Measurements from ENCODE around the gene PPP1CC. TPM values are rescaled to one million over a fixed set of nuclear protein-coding genes. Genes with fewer than 3 reads are reported as not detected.

PPP1CC gene
- total RNA-seq, 6 experiments from 2014 or later, result 95.2 to 140 (median 134) TPM

DNA sequence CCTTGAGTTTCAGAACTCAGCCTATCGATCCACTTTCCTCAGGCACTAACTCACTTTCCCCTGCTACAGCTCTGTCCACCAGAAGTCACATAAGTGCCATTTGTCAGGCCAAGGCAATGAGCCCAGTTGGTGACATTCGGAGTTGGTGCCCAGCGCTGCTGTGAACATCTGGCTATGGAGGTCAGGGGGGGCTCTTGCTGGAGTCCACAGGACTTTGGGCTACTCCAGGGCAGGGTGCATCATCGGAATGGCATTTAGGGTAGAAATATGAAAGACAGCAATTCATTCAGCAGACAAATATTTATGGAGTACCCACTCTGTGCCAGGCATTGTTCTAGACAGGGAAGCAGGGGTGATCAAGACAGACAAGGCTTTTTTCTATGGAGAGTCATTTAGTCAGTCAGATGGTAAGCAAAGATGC lies 1.5 kb upstream of the PPP1CC start:
- Mint-ChIP-seq H3K9me3 (no peaks in the 10 kb centered on the region), H3K36me3 (ENCODE audit: low read depth) (peaks cover 12% of the 10 kb centered on the region), H3K4me3 (peak overlapping the region; percentile 100), H3K4me1 (ENCODE audit: low read depth) (peaks cover 52% of the 10 kb centered on the region), H3K27me3 (ENCODE audit: insufficient read depth) (no peaks in the 10 kb centered on the region), H3K27ac (peak overlapping the region; percentile 60)
- DNase-seq, result peak; percentile 44
- TF ChIP-seq, protein P1, sequence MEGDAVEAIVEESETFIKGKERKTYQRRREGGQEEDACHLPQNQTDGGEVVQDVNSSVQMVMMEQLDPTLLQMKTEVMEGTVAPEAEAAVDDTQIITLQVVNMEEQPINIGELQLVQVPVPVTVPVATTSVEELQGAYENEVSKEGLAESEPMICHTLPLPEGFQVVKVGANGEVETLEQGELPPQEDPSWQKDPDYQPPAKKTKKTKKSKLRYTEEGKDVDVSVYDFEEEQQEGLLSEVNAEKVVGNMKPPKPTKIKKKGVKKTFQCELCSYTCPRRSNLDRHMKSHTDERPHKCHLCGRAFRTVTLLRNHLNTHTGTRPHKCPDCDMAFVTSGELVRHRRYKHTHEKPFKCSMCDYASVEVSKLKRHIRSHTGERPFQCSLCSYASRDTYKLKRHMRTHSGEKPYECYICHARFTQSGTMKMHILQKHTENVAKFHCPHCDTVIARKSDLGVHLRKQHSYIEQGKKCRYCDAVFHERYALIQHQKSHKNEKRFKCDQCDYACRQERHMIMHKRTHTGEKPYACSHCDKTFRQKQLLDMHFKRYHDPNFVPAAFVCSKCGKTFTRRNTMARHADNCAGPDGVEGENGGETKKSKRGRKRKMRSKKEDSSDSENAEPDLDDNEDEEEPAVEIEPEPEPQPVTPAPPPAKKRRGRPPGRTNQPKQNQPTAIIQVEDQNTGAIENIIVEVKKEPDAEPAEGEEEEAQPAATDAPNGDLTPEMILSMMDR (IDR thresholded peaks at IDR 0.05), result no peak

DNA sequence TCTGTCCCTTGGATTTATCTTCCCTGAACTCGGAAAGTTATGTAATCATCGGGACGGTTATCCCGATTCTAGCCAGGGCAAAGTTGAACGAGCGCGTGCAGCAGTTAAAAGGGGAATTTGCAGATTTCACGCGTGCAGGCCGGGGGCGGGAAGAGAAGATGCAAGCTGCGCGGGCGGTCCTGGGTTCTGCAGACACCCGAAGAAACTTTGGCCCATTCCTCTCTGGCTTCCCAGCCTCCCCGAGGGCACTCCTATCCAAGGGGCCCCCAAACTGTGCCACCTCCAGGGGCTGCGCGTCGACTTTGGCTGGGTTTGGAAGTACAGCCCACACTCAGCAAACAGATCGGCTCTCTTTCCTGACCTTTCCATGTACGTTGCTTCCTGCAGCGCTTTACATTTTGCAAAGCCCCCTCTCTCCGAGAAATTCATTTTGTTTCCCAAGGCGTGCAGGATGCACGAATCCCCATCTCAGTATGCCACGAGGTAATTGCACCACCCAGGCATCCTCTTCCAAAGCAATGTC lies 941 bp upstream of the PPP1CC start:
- Mint-ChIP-seq H3K4me3 (peak overlapping the region; percentile 100), H3K4me1 (ENCODE audit: low read depth) (peaks cover 57% of the 10 kb centered on the region), H3K27me3 (ENCODE audit: insufficient read depth) (no peaks in the 10 kb centered on the region), H3K27ac (peak overlapping the region; percentile 60), H3K9me3 (no peaks in the 10 kb centered on the region), H3K36me3 (ENCODE audit: low read depth) (peaks cover 12% of the 10 kb centered on the region)
- TF ChIP-seq, protein P1 (IDR thresholded peaks at IDR 0.05), result no peak
- no peak for DNase-seq

DNA sequence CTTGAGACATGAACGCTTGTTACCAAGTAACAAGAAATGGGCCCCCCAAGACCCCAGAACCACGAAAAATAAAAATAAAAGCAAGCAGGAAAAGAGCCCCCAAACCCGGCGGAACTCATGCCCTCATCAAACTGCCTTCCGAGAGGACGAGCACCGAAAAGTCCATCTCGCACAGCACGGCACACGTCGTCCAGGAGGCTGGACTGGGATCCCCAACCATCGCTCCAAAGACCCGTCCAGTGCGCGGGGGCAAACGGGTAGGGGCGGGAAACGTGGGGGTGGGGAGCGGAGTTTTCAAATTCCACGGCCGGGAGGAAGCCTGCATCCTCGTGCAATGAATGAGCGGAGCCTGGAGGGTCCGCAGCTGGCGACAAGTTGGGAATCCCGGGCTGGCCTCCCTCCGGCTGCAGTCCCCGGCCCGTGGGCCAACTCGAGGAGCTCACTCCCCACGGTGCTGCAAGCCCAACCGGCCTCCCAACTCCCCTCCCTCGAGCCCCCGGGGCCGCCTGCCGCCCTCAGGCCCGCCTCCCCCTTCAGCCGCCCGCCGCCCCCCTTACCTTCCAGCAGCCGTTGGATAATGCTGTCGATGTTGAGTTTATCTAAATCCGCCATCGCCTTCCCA lies 484 bp downstream of the PPP1CC start:
- peaks cover 12% of the 10 kb centered on the region for H3K36me3 Mint-ChIP-seq (ENCODE audit: low read depth)
- peaks cover 71% of the 10 kb centered on the region for H3K4me1 Mint-ChIP-seq (ENCODE audit: low read depth)
- DNase-seq, result no peak
- H3K4me3 Mint-ChIP-seq, result peak overlapping the region; percentile 100
- H3K27ac Mint-ChIP-seq, result peak overlapping the region; percentile 92
- no peaks in the 10 kb centered on the region for H3K9me3 Mint-ChIP-seq
- no peaks in the 10 kb centered on the region for H3K27me3 Mint-ChIP-seq (ENCODE audit: insufficient read depth)
- TF ChIP-seq, protein P1 (IDR thresholded peaks at IDR 0.05), result no peak

GRCh38 chr12:110741341-110742095 lies 1.2 kb downstream of the PPP1CC start:
- H3K27me3 Mint-ChIP-seq (ENCODE audit: insufficient read depth), result no peaks in the 10 kb centered on the region
- H3K4me3 Mint-ChIP-seq, result peak overlapping the region; percentile 100
- no peak for DNase-seq
- peaks cover 12% of the 10 kb centered on the region for H3K36me3 Mint-ChIP-seq (ENCODE audit: low read depth)
- H3K9me3 Mint-ChIP-seq, result no peaks in the 10 kb centered on the region
- TF ChIP-seq, protein P1 (IDR thresholded peaks at IDR 0.05), result no peak
- peaks cover 78% of the 10 kb centered on the region for H3K4me1 Mint-ChIP-seq (ENCODE audit: low read depth)
- H3K27ac Mint-ChIP-seq, result peak overlapping the region; percentile 92

DNA sequence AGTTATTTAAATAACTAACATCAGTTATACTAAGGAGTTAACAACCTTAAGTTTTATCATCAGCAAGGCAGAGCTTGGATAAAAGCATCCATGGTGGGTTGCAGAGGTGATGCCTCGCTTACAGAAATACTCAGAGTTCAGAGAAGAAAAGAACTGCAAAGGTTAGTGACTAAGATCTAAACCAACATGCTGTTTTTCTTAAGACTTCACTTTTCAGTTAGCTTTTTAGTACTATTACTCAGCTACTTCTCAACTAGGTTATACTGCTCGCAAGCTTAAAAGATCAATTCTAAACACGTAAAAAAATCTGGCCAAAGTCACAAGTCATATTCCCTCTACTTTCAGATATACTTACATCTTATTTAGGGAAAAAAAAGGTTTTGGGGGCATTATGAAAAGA lies 2.8 kb downstream of the PPP1CC start:
- Mint-ChIP-seq H3K27ac (peak overlapping the region; percentile 22), H3K9me3 (no peaks in the 10 kb centered on the region), H3K4me1 (ENCODE audit: low read depth) (peaks cover 76% of the 10 kb centered on the region), H3K4me3 (peak overlapping the region; percentile 100), H3K27me3 (ENCODE audit: insufficient read depth) (no peaks in the 10 kb centered on the region), H3K36me3 (ENCODE audit: low read depth) (peaks cover 12% of the 10 kb centered on the region)
- TF ChIP-seq, protein P1 (IDR thresholded peaks at IDR 0.05), result no peak
- no peak for DNase-seq
